Measurements from ENCODE around the gene ZNF429.
"Not testable (repeated sequence)": the region's sequence is repeated elsewhere in the genome, so short reads cannot be mapped to it uniquely, and the experiment has no call there.

The ZNF429 gene

DNA sequence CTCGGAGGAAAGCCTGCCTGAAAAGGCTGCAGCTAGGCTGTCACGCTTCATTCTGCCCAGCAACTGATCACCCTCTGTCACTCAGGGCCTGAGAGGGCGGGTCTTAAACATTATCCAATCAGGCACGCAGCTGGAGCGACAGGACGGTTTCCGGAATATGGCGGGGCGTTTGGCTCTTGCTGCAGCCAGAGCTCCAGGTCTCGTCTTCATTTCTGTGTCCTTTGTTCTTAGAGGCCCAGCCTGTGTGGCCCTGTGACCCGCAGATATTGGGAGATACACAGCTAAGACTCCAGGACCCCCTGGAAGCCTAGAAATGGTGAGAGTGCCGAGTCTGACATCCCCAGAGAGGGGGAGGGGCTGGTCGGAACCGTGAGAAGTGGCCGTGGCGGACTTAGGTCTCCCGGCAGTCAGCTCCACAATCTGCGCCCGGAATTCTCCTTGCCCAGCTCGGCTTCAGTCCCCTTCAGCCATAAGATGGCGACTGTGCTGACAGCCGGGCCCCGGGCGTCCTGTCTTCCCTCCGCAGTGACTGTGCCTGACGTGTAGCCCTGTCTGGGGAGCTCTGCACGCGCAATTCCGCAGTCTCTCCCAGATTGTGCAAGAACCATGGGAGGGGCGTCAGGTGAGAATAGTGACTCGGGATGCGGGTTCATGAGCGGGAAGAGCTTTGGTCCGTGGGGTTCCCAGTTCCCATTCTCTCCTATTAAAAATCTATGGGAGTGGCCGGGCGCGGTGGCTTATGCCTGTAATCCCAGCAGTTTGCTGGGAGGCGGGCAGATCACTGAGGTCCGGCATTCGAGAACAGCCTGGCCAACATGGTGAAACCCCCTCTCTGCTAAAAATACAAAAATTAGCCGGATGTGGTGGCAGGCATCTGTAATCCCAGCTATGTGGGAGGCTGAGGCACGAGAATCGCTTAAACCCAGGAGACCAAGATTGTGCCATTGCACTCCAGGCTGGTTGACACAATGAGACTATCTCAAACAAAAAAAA, at the start of gene ZNF429:
ZNF429 (plus strand) TSS at position 144 of the 993 bp plus-strand sequence; CDS start at position 314, 170 bp downstream.
- DNase-seq, result peak; percentile 83

DNA sequence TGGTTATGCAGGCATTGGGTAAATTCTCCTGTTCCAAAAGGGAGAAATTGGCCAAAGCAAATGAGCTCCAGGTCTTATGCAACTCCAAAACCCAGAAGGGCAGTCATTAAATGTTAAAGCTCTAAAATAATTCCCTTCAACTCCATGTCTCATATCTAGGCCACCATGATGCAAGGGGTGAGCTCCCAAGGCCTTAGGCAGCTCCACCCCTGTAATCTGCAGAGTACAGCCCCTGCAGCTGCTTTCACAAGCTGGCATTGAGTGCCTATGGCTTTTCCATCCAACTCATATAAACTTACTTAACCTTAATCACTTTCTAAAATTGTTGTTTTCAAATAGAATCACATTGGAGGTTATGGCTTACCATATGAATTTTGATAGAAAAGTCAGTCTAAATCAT, 44.7 kb upstream of the ZNF429 start:
- no peak for DNase-seq

DNA sequence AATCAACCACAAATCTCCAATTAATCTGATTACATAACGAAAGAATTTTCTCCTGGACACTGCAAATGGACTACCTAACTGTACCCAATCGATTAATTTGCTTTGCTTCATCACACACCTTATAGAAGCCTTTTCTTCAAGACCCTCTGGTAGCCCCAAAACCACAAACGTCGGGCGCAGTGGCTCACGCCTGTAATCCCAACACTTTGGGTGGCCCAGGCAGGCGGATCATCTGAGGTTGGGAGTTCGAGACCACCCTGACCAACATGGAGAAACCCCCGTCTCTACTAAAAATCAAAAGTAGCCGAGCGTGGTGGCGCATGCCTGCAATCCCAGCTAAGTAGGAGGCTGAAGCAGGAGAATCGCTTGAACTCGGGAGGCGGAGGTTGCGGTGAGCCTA, 42.9 kb upstream of the ZNF429 start:
- DNase-seq, result no peak

DNA sequence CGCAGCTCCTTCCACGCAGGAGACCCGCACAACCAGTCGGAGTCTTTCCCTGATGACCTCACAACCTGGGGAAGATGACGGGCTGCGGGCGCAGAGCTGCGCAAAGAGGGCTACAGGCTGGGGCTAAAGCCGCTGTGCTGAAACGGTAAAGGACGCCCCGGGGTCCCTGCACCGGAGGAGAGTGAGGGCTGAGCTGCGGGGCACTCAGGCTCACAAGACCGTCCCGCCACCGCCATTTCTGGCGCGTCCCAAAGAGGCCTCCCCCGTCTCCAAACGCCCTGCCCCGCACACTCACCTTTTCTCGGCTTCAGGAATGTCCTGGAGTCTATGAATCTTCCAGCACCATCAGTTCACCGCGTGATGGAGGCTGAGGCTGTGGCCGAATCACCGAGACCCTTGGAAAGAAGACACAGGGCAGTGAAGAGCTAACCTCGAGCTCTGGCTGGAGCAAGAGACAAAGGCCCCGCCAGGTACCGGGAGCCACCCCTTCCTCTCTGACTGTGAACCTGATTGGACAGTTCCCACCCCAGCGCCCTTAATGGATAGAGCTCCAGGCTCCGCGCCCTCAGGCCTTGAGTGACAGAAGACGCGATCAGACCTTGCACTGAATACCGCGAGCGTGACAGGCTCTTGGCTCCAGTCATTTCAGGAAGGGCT, 41.8 kb upstream of the ZNF429 start:
- DNase-seq, result no peak

DNA sequence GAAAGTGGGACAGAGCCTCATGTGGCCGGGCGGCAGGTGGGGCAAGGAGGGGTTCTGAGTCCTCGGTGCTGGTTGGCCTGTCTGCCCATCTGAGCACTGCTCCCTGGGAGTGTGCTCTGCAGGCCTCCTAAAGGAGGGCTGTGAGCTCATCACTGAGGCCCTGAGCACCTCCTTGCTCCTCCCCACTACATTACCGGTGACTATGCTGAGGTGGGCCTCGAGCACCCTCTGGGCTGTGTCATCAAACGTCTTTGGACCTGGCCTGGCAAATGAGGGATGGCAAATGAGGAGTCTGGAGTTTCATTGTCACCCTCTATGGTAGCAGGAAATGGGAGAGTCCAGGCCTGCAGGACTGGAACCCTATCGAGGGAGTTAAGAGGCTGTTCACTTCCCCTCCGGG, 38.8 kb upstream of the ZNF429 start:
- DNase-seq, result no peak

DNA sequence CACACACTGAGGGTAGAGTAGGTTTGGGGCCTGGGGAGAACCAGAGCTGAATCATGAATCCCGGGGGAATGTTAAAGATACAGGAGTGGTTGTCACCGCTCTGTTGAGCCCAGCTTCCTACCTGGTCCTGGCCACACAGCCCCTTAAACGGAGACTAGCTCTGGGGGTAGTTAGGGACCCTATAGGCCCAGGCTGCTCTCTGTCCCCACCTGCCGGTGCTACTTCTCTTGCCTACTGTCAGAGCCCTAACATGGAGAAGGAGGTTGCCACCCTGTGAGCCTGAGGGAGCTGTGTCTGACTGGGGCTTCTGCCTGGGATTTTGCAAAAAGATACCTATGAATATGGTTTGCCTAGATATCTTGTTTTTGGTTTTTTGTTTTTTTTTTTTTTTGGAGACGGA, 36.6 kb upstream of the ZNF429 start:
- no peak for DNase-seq

DNA sequence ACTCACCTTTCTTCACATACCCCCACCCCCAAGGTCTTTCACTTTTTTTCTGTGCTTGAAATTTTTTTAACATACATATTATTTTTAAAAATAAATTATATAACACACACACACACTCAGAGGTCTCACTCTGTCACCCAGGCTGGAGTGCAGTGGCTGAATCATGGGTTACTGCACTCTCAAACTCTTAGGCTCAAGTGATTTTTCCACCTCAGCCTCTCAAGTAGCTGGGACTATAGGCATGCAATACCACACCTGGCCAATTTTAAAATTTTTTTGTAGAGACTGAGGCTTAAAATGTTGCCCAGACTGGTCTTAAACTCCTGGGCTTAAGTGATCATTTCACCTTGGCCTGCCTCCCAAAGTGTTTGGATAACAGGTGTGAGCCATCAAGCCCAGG, 32.9 kb upstream of the ZNF429 start:
- DNase-seq, result no peak

DNA sequence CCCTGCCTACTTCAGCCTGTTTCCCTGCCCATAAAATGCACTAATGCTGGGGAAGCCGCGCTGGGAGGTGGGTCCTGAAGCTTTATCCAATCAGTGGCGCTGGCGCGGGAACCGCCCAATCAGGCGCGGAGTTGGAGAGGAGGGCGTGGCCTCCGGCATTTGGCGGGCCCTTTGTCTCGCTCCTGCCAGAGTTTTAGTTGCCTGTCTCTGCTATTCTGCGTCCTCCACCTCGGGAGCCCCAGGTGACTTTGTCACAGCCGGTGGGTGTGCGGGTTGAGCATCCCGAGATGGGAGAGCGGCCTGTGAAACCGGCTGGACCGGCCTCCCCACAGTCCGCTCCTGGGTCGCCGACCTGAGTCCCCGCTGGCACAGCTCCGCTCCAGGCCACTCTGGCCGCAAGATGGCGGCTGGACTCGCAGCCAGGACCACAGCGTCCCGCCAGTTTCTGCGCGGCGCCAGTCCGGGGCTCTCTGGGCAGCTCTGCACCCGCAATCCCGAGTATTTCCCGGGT, 30.7 kb upstream of the ZNF429 start:
- DNase-seq, result no peak

DNA sequence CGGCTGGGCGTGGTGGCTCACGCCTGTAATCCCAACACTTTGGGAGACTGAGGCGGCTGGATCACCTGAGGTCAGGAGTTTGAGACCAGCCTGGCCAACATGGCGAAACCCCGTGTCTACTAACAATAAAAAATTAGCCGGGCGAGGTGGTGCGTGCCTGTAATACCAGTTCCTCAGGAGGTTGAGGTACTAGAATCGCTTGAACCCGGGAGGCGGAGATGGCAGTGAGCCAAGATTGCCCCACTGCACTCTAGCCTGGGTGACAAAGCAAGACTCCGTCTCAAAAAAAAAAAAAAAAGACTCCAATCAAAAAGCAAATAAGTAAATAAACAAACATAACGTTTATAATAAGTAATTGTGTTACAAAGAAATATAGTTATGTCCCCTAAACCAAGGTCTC, 23.0 kb upstream of the ZNF429 start:
- not testable (repeated sequence) for DNase-seq

DNA sequence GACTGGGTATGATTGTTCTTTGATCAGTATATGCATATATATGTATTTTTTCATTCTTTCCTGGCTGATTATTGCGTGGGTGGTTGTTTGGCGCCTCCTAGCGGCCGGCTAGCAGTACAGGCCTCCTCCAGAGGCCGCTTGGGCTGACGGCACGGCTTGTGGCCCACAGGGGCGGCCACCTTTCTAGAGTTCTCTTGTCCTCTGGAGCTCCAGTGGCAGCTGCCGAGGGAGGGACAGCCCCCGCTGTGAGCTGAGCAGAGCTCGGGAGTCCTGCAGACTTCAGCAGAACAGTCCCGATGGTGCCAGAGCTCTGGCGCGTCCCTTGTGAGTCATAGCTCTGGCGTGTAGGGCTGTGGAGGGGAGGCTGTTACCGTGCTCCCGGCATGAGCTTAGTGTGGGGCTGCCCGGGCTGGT, 22.5 kb upstream of the ZNF429 start:
- no peak for DNase-seq

DNA sequence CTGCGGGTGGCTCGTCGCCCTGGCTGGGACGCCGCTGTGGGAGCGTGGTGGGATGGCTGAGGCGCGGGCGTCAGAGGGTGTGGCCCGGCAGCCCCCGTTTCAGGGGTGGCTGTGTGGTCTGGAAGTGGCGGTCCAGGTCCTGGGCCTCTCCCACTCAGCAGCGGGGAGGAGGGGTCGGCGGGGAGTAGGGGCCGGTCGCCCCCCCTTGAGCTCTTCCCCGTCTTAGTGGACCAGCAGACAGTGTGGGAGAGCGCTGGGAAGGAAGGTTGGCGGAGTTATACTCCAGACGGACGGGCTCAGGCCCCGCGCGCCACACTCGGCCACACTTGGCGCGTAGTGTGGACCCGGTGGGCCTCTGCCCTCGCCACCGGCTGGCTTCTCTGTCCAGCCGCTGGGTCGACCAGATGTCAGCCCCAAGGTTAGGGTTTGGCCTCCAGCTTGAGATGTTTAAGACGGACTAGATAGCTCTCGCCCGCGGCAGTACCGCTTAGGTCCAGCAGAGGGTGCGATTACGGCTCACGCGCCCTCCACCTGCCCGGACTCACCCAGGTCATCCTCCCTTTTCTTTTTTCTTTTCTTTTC, 21.7 kb upstream of the ZNF429 start:
- no peak for DNase-seq

DNA sequence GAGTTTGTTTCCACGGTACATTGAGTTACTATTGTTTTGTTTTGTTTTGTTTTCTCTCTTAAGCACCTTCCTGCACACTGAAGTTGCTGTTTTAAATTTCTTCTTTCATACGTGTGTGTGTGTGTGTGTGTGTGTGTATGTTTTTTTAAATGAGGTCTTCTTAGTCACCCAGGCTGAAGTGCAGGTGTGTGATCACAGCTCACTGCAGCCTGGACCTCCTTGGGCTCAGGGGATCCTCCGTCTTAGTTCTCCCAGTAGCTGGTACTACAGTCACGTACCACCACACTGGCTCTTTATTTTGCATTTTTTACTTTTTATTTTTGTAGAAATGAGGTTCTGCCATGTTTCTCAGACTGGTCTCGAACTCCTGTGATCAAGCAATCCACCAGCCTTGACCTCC, 20.8 kb upstream of the ZNF429 start:
- no peak for DNase-seq

DNA sequence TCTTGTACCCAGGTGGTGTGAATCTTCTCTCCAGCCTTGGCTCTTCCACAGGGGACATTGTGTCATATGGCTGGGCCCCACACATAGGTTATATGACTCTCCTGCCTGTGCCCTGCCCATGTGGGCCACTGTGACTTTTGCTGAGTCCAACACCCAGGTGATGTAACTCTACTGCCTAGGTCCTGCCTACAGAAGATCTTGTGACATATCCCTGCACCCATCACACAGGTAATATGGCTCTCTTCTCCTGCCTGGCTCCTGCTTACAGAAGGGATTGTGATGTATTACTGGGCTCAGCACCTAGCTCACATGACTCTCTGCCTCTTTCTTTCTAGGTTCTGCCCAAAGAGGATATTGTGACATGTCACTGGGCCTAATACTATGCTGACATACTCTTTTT, 19.5 kb upstream of the ZNF429 start:
- no peak for DNase-seq

DNA sequence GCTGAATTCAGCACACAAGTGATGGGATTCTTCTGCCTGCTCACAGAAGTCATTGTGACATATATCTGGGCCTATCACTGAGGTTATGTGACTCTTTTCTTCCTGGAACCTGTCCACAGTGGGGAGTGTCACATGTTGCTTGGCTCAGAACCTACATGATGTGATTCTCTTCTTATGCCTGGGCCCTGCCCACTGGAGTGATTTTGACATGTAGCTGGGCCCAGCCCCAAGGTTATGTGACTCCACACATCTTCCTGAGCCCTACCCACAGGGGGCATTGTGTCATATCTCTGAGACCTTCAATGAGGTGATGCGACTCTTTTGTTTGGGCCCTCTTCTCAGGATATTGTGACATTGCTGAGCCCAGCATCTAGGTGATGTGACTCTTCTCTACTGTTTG, 17.4 kb upstream of the ZNF429 start:
- DNase-seq, result no peak

DNA sequence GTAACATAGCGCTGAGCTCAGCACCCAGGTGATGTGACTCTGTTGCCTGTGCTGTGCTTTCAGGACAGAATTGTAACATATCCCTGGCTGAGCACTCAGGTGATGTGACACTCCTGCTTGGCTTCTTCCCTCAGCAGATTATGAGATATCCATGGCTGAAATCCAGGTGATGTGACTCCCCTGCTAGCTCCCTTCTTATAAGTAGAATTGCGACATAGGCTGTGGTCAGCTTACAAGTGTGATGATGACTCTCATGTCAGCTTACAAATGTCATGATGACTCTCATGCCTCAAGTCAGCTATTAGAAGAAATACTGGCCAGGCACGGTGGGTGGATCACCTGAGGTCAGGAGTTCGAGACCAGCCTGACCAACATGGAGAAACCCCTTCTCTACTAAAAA, 14.3 kb upstream of the ZNF429 start:
- DNase-seq, result no peak

DNA sequence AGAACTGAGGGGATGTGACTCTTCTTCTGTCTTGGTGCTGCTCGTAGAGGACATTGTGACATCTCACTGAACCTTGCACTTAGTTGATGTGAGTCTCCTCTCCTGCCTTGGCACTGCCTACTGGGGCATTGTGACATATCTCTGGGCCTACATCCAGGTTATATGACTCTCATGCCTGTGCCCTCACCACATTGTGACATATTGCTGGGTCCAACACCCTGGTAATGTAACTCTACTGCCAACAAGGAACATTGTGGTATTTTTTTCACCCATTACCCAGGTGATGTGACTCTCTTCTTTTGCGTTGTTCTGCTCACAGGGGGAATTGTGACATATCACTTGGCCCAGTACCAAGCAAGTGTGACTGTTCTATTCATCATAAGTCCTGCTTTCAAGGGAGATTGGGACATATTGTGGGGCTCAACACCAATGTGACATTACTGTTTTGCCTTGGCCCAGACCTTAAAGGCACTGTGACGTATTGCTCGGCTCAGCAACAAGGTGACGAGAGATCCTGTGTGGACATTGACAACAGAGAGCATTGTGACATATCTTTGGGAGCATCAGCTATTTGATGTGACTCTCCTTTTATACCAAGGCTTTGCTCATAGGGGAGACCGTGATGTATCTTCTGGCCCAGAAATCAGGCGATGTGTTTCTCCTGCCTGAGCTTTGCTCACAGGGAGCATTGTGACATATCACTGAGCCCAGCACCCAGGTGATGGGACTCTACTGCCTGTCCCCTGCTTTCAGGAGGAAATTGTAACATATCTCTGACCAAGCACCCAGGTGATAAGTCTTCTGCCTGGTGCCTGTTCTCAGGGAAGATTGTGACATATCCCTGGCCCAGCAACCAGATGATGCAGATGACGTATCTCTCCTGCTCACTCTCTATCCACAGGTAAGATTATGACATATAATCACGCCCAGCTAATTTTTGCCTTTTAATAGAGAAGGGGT, 12.2 kb upstream of the ZNF429 start:
- no peak for DNase-seq

DNA sequence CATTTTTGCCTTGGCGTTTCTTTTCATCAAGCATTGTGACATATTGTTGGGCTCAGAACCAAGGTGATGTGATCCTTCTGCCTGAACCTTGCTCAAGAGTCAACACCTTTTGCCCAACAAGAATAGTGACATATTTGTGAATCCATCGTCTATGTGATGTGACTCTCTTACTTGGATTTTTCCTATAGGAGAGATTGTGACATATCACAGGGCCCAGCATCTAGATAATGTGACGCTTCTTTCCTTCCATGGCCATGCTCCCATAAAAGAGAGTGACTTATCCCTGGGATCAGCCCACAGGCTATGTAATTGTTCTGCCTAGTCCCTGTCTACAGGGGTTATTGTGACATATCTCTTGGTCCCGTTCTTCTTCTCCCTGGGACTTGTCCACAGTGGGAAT, 8.5 kb upstream of the ZNF429 start:
- DNase-seq, result no peak

DNA sequence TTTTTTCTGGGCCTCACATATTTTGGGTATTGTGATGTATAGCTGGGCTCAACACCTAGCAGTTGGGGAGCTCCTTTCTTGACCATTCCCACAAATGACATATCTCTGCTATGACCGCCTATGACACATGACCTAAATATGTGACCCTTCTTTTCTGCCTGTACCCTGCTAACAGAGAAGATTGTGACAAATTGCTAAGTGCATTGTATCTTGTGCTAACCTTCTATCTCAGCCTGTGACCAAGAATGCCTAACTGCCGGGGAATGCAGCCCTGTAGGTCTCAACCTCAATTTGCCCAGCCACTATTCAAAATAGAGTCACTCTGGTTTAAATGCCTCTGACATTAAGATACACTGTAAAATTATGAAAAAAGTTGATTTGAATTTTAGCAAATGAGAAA, 6.8 kb upstream of the ZNF429 start:
- DNase-seq, result no peak

DNA sequence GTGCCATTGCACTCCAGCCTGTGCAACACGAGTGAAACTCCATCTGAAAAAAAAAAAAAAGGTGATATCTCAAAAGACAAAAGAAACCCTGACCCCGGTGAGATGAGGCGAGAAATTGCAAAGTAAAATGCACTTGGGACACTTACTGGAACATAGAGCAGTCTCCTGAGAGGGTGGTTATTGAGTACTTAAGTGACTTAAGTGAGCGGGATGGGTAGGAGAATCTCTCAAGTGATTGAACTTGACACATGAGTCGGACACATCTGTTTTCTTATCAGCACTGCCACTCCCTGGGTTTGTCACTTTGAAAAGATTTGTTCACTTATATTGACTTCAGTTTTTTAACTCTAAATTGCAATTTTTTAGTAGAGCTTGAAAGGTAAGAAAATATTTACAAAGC, 2.8 kb downstream of the ZNF429 start:
- no peak for DNase-seq

DNA sequence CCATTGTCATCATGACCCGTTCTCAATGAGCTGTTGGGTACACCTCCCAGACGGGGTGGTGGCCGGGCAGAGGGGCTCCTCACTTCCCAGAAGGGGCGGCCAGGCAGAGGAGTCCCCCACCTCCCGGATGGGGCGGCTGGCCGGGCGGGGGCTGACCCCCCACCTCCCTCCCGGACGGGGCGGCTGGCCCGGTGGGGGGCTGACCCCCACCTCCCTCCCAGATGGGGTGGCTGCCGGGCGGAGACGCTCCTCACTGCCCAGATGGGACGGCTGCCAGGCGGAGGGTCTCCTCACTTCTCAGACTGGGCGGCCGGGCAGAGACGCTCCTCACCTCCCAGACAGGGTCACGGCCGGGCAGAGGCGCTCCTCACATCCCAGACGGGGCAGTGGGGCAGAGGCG, 5.7 kb downstream of the ZNF429 start:
- not testable (repeated sequence) for DNase-seq

DNA sequence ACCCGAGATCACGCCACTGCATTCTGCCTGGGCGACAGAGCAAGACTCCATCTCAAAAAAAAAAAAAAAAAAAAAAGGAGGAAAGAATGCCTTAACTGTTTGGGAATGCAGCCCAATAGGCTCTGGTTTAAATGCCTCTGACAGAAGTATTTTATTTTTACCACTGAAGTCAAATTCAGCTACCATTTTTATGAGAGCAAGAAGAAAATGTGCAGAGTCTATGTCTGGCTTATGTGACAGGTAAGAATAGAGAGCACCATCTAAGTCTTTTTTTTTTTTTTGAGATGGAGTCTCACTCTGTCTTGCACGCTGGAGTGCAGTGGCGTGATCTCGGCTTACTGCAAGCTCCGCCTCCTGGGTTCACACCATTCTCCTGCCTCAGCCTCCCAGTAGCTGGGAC, 7.2 kb downstream of the ZNF429 start:
- DNase-seq, result not testable (repeated sequence)

DNA sequence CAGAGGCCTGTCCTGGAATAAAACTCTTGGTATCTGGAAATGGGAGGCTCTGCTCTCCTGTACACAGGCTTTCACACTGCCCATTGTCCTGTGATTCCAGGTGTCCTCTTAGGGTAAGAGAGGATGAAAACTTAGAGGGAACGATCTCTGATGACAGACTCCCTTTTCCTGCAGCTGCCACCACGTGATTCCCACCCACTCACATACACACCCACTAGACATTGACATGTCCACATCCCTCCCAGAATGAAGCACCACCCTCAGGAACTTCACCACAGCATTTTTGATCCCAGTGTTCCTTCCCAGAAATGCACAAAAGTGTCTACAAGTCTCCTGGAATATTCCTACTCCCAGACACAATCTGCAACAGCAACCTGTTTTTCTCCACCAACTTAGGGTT, 8.2 kb downstream of the ZNF429 start:
- DNase-seq, result no peak

DNA sequence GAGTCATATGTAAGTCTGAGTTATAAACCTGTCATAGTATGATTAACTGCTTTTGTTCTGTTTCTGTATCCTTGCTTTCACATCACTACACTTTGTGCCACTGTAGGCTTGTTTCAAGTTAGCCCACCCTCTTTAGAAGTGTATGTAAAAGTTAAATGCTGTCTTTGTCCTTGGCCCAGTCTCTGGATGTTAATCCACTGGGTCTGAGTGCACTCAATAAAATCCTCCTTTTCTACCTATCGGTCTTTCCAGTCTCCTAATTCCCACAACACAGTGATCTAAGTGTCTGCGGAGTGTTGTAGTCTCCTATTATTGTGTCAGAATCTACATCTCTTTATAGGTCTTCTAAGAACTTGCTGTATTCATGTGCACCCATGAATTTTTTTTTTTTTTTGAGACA, 14.1 kb downstream of the ZNF429 start:
- DNase-seq, result no peak

All from amniotic stem cell (primary cell).